ENCODE measurements around the gene JOSD1.

JOSD1 gene

DNA sequence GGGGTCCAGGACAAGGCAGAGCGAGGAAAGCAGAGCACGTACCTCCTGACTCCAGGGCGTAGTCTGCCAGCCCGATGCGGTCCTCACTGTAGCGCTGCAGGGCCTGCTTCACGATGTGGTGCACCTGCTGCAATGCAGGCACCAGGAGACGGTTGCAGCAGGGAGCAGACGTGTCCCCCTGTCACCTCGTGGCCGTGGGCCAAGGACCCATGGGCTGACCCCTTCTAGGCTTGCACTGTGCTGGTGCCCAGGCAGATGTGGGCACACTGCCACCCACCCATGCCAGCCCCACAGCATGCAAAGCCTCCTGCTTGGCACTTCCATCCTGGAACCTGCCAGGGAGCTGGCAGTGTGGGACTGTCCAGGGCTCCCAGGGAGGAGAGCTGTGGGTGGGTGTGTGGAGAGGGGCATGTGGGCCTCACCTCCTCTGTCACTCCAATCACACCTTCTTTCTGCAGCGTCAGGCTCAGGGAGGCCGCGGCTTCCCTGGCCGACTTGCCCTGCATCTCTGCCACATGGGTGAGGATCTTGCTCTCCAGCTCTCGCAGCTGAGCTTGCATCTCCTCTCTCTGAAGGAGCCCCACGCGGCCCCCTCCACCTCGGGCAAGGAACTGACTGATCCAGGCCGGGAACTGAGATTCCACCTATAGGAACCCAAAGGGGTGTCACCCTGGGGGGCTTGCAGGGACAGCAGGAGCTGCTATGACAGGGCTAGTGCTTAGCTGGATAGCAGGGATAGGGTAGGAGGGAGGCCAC is 38.7 kb upstream of the JOSD1 start:
- H3K27me3 ChIP-seq (ENCODE audit: control insufficient read depth, insufficient read depth, low read length): no peaks in the 10 kb centered on the region
- no peak overlapping the region for H3K4me3 ChIP-seq (ENCODE audit: low read length)
- peaks cover 35% of the 10 kb centered on the region for H3K36me3 ChIP-seq (ENCODE audit: control insufficient read depth, insufficient read depth, low read length)
- peaks cover 14% of the 10 kb centered on the region for H3K4me1 ChIP-seq (ENCODE audit: control insufficient read depth, insufficient read depth, low read length)
- H3K9ac ChIP-seq (ENCODE audit: low read length): no peak overlapping the region
- no peaks in the 10 kb centered on the region for H3K9me3 ChIP-seq (ENCODE audit: control insufficient read depth, low read length)

DNA sequence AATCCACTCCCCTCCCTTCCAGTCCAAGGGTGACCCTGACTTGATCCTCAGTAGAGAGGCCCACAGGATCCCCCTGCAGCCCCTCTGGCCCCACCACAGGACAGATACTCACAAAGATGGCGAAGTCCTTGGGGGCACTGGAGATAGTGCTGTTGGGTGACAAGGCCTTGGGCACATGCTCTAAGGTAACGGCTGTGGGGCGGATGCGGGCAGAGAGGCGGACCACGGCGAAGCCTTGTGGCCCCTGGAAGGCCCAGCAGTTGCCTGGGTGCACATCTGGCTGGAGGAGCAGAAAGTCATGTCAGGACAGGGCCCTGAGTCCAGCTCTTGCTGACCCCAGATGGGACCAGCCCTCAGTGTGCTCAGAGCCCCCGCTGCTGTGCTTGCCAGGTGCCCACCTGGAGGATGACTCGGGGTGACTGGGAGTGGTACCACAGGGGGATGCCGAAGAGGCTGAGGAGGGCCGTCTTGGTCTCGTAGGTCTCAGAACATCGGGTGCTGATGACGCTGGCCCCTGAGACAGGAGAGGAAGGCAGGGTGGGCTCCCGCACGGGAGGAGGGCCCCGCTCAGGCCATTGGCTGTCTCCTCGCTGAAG is 37.8 kb upstream of the JOSD1 start:
- no peaks in the 10 kb centered on the region for H3K27me3 ChIP-seq (ENCODE audit: control insufficient read depth, insufficient read depth, low read length)
- no peak overlapping the region for H3K4me3 ChIP-seq (ENCODE audit: low read length)
- peaks cover 23% of the 10 kb centered on the region for H3K4me1 ChIP-seq (ENCODE audit: control insufficient read depth, insufficient read depth, low read length)
- no peak overlapping the region for H3K9ac ChIP-seq (ENCODE audit: low read length)
- H3K9me3 ChIP-seq (ENCODE audit: control insufficient read depth, low read length): no peaks in the 10 kb centered on the region
- peaks cover 35% of the 10 kb centered on the region for H3K36me3 ChIP-seq (ENCODE audit: control insufficient read depth, insufficient read depth, low read length)

DNA sequence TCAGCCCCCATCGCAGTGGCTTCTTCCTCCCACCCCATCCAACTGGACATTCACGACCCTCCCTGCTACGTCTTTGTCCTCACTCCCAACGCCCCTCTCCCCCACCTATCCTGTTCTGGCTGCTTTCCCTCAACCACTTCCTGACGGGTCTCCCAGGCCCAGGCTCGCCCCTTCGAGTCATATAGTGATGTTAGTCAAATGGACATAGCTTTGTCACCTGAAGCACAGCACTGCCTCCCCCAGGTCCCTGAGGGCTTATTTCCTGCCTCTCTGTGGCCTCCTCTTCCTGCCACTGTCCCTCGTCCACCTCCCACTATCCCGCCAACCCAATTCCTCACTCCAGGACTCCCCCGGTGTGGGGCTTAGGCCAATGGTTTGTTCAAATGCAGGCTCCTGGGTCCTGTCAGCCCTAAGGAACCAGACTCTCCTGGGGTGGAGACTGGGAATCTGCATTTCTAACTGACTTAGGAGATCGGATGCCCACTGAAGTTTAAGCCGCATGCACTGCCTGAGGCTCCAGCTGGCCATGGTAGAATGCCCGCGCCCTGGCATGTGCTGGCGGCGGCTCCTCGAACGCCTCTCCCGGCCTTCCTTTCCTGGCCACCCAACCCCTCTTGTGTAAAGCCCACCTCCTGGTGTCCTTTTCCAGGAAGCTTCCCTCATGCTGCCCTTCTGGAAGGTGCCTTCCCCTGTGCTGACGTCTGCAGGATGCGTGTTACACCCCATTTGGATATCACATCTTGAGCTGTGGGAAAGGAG is 36.7 kb upstream of the JOSD1 start:
- Histone ChIP-seq H3K9ac (ENCODE audit: low read length) (no peak overlapping the region), H3K4me3 (ENCODE audit: low read length) (no peak overlapping the region), H3K27me3 (ENCODE audit: control insufficient read depth, insufficient read depth, low read length) (no peaks in the 10 kb centered on the region), H3K4me1 (ENCODE audit: control insufficient read depth, insufficient read depth, low read length) (peaks cover 34% of the 10 kb centered on the region), H3K36me3 (ENCODE audit: control insufficient read depth, insufficient read depth, low read length) (peaks cover 28% of the 10 kb centered on the region), H3K9me3 (ENCODE audit: control insufficient read depth, low read length) (no peaks in the 10 kb centered on the region)

DNA sequence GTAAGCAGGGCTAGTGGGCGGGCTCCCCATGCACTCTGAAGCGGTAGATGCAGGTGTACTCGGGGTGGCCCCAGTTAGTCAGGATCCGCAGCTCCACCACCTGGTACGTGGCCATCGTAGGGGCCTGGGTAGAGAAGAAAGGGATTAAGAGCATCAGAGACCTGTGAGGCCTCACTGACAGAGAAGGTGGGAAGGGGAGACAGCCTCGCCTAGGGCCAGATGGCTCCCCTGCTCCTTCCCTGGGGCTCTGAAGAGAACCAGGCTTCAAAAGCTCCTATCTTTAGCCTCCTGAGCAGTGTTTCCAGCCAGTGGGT is 35.5 kb upstream of the JOSD1 start:
- H3K4me1 ChIP-seq (ENCODE audit: control insufficient read depth, insufficient read depth, low read length): peaks cover 40% of the 10 kb centered on the region
- H3K4me3 ChIP-seq (ENCODE audit: low read length): no peak overlapping the region
- H3K9ac ChIP-seq (ENCODE audit: low read length): no peak overlapping the region
- H3K9me3 ChIP-seq (ENCODE audit: control insufficient read depth, low read length): no peaks in the 10 kb centered on the region
- H3K27me3 ChIP-seq (ENCODE audit: control insufficient read depth, insufficient read depth, low read length): no peaks in the 10 kb centered on the region
- peaks cover 22% of the 10 kb centered on the region for H3K36me3 ChIP-seq (ENCODE audit: control insufficient read depth, insufficient read depth, low read length)

DNA sequence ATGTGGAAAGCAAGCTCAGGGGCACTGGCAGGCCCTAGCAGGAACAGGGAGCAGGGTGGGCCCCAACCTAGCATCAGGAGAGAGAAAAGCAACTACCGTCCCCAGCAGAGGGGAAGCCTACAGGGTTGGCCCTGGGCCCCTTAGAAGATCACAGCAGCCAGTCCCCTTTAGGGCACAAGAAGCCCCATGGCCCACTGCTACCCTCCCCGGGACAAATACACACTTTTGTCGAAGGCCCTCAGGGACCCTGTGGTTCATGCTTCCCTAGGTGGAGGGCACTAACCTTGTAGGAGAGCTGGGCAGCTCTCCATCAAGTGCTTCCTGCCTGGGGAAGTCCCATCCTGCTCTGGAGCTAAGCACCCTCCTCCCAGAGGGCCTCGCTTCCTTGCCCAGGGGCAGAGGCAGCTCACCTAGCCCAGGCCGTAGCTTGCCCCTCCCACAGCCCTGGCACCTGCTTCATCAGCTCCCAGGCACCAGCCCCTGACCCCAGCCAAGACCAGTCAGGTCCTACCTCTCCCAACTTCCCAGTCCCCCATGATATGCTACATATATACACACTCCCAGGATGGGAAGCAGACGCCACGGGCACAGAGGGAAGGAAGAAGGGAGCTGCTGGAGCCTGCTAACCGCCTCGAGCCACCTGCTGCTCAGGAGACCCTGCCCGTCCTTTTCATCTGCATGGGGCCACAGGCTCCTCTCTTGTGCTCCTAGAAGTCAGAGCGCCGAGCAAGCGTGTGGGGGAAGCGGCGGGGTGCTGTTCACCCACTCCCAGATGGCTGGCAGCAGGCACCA is 34.9 kb upstream of the JOSD1 start:
- Histone ChIP-seq H3K9ac (ENCODE audit: low read length) (no peak overlapping the region), H3K4me1 (ENCODE audit: control insufficient read depth, insufficient read depth, low read length) (peaks cover 40% of the 10 kb centered on the region), H3K4me3 (ENCODE audit: low read length) (no peak overlapping the region), H3K9me3 (ENCODE audit: control insufficient read depth, low read length) (no peaks in the 10 kb centered on the region), H3K27me3 (ENCODE audit: control insufficient read depth, insufficient read depth, low read length) (no peaks in the 10 kb centered on the region), H3K36me3 (ENCODE audit: control insufficient read depth, insufficient read depth, low read length) (peaks cover 17% of the 10 kb centered on the region)

DNA sequence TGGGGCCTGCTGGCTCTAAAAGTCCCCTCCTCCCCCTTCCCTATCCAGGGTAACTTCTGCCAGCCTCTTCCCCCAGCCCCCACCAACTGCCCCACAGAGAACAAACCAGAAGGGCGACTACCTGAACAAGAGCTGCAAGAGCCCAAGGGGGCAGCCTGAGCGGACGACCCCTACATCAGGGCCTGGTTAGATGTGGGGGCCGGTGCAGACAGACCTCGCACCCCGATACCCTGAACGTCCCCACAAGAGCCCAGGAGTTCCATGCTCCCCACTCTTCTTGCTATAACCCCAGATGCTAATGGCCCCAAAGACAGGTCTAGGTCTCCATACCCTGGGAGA is 34.4 kb upstream of the JOSD1 start:
- Histone ChIP-seq H3K9me3 (ENCODE audit: control insufficient read depth, low read length) (no peaks in the 10 kb centered on the region), H3K9ac (ENCODE audit: low read length) (no peak overlapping the region), H3K36me3 (ENCODE audit: control insufficient read depth, insufficient read depth, low read length) (peaks cover 16% of the 10 kb centered on the region), H3K4me3 (ENCODE audit: low read length) (no peak overlapping the region), H3K27me3 (ENCODE audit: control insufficient read depth, insufficient read depth, low read length) (no peaks in the 10 kb centered on the region), H3K4me1 (ENCODE audit: control insufficient read depth, insufficient read depth, low read length) (peaks cover 40% of the 10 kb centered on the region)

DNA sequence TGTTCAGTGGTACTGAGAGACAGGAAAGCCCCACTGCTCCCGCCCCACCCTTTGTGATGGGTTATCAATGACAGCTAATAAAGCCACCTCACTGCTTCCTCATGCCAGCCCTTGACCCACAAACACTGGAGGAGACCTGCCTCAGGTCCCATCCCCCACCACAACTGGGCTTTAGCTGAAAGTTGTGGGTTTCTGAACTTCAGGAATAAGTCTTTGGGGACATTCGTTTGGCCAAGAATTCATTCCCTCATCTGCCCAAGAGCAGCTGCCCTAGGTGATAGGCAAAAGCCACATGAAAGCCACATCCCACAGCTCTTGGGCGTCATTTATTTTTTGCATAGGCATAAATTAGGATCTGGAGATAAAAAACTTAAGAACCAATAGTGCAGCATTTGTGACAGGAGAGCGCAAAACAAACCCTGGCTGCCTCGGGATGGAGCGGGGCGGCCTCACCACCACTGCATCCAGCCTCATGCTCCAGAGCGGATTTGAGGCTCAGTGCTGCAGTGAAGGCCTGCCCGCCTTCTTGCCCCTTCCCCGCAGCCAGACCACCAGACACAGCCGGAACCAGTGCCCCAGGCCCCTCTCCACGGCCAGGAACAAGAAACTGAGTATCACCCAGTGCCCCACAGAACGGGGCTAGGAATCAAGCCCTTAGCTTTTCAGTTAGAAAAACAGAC is 33.8 kb upstream of the JOSD1 start:
- Histone ChIP-seq H3K27me3 (ENCODE audit: control insufficient read depth, insufficient read depth, low read length) (no peaks in the 10 kb centered on the region), H3K36me3 (ENCODE audit: control insufficient read depth, insufficient read depth, low read length) (peaks cover 21% of the 10 kb centered on the region), H3K9me3 (ENCODE audit: control insufficient read depth, low read length) (no peaks in the 10 kb centered on the region), H3K9ac (ENCODE audit: low read length) (no peak overlapping the region), H3K4me1 (ENCODE audit: control insufficient read depth, insufficient read depth, low read length) (peaks cover 40% of the 10 kb centered on the region), H3K4me3 (ENCODE audit: low read length) (no peak overlapping the region)

DNA sequence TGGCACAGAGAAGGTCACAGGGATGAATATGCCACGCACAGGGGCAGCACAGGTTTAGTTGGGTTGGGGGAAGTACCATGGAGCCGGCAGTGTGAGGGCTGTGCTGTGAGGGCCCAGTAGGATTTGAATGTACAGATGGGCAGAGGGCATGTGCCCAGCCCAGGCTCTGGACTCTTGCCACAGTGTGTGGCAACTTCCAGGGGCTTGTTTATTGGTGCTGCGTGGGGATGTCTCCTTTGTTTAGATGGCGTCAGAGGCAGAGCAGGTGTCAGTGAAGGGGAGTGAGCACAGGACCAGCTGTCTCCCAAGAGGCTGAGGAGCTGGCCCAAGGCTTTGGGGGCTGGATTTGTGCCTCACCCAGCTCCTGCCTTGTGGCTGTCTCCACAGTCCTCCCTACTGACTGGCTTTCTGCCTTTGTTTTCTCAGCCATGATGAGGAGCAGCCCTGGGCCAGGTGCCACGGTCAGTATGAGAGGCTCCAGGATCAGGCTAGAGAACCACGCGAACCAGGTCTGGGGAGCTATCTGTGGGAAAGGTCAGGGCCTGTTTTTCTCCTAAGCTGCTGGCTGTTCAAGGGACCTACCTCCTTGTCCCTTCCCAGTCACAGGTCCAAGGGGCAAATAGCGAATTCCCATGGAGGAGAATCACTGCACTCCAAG is 33.1 kb upstream of the JOSD1 start:
- Histone ChIP-seq H3K36me3 (ENCODE audit: control insufficient read depth, insufficient read depth, low read length) (peaks cover 26% of the 10 kb centered on the region), H3K27me3 (ENCODE audit: control insufficient read depth, insufficient read depth, low read length) (no peaks in the 10 kb centered on the region), H3K9ac (ENCODE audit: low read length) (peak overlapping the region; percentile 7), H3K4me3 (ENCODE audit: low read length) (no peak overlapping the region), H3K9me3 (ENCODE audit: control insufficient read depth, low read length) (no peaks in the 10 kb centered on the region), H3K4me1 (ENCODE audit: control insufficient read depth, insufficient read depth, low read length) (peaks cover 40% of the 10 kb centered on the region)

DNA sequence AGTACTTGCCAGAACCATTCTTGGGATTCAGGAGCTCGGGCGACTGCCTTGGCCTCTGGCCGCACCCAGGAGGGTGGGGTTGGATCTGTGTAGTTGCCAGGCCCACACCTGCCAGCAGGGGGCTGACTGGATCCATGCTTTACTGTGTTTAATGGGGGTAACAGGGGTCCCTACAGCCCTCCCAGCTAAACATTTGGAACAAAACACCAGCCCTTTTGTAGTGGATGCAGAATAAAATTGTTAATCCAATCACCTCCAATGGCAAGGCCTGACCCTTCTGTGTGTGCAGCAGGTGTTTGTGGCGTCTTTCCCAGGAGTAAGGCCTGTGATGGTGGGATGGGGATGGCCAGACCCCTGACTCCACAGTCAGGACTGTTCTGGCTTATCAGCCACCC is 32.6 kb upstream of the JOSD1 start:
- Histone ChIP-seq H3K4me3 (ENCODE audit: low read length) (no peak overlapping the region), H3K9me3 (ENCODE audit: control insufficient read depth, low read length) (no peaks in the 10 kb centered on the region), H3K27me3 (ENCODE audit: control insufficient read depth, insufficient read depth, low read length) (no peaks in the 10 kb centered on the region), H3K36me3 (ENCODE audit: control insufficient read depth, insufficient read depth, low read length) (peaks cover 32% of the 10 kb centered on the region), H3K9ac (ENCODE audit: low read length) (peak overlapping the region; percentile 7), H3K4me1 (ENCODE audit: control insufficient read depth, insufficient read depth, low read length) (peaks cover 40% of the 10 kb centered on the region)

DNA sequence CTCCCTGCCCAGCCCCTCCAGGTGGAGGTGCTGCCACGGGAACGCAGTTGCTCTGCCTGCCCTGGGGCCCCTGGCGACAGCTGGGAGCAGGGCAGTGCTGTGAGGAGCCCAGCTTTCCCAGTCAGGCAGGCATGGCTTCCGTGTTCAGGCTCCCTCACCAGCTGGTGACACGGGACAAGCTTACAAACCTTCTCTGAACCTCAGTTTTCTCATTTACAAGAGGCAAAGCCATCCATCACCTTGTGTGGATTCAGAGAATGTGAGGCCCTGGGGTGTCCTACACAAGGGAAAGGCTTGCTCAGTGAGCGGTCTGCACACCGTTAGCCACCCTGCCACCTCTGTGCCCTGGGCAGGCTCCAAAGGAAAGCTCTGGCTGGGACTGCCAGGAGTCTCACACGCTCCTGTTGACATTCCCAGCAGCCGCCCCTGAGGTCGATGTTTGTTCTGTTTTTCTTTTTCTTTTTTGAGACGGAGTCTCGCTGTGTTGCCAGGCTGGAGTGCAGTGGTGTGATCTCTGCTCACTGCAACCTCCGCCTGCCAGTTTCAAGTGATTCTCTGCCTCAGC is 31.6 kb upstream of the JOSD1 start:
- H3K9ac ChIP-seq (ENCODE audit: low read length): no peak overlapping the region
- H3K9me3 ChIP-seq (ENCODE audit: control insufficient read depth, low read length): no peaks in the 10 kb centered on the region
- H3K4me3 ChIP-seq (ENCODE audit: low read length): no peak overlapping the region
- H3K36me3 ChIP-seq (ENCODE audit: control insufficient read depth, insufficient read depth, low read length): peaks cover 35% of the 10 kb centered on the region
- H3K27me3 ChIP-seq (ENCODE audit: control insufficient read depth, insufficient read depth, low read length): no peaks in the 10 kb centered on the region
- peaks cover 40% of the 10 kb centered on the region for H3K4me1 ChIP-seq (ENCODE audit: control insufficient read depth, insufficient read depth, low read length)

DNA sequence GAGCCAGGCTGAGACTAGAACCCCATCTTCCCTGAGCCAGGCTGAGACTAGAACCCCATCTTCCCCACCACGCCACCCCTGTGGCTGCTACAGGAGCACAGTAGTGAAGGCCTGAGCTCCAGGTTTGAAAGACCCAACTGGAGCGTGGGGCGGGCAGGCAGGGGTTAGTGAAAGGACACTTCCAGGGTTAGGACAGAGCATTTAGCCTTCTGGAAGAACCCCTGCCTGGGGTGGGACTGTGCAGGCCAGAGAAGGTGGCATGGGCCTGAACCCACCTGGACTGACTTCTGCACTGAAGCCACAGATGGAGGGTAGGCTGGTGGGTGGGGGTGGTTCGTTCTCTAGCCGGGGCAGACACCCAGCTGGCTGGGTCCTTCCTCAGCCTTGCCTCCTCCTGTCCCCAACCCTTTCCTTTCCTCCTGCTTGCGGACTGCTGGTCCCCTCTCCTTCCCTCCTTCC is 31.0 kb upstream of the JOSD1 start:
- Histone ChIP-seq H3K4me3 (ENCODE audit: low read length) (no peak overlapping the region), H3K36me3 (ENCODE audit: control insufficient read depth, insufficient read depth, low read length) (peaks cover 38% of the 10 kb centered on the region), H3K4me1 (ENCODE audit: control insufficient read depth, insufficient read depth, low read length) (peaks cover 40% of the 10 kb centered on the region), H3K27me3 (ENCODE audit: control insufficient read depth, insufficient read depth, low read length) (no peaks in the 10 kb centered on the region), H3K9me3 (ENCODE audit: control insufficient read depth, low read length) (no peaks in the 10 kb centered on the region), H3K9ac (ENCODE audit: low read length) (no peak overlapping the region)

Data from mucosa of stomach (tissue), 1 donor.